OCI-LY3 (cell line): ENCODE data around the gene TYROBP.

ENCODE experiments used
- H2AFZ ChIP-seq: fragments of 200-600, 300-600 bp; shearing (Covaris generic); 2 replicates; pipeline ENCODE4 v1.6.0; 2014; ENCODE audit warnings: antibody characterized with exemption, low read depth, low read length
- H3K27ac ChIP-seq: fragments of 200-600, 300-600 bp; sonication (generic); 2 replicates; pipeline ENCODE4 v1.5.1; 2014; ENCODE audit warnings: mild to moderate bottlenecking, low read length, moderate library complexity, mixed read lengths
- H3K27me3 ChIP-seq: fragments of 200-600, 300-600 bp; sonication (generic); 2 replicates; pipeline ENCODE4 v1.6.1; 2014; ENCODE audit warnings: low read depth, low read length, mixed read lengths
- H3K36me3 ChIP-seq: fragments of 200-600, 300-600 bp; sonication (generic); replicated peaks from 2 replicates; pipeline ENCODE3; 2014; ENCODE audit warnings: low read depth, low read length, mixed read lengths
- H3K4me1 ChIP-seq: fragments of 300-600, 200-600 bp; sonication (generic); 2 replicates; pipeline ENCODE4 v1.6.1; 2014; ENCODE audit warnings: low read length, mixed read lengths
- H3K4me2 ChIP-seq: fragments of 200-600, 300-600 bp; sonication (generic); 2 replicates; pipeline ENCODE4 v1.6.1; 2014; ENCODE audit warnings: low read length, mixed read lengths
- H3K4me3 ChIP-seq: fragments of 300-600, 200-600 bp; sonication (generic); 2 replicates; pipeline ENCODE4 v1.5.1; 2014; ENCODE audit warnings: antibody characterized with exemption, mild to moderate bottlenecking, low read length, moderate library complexity
- H3K79me2 ChIP-seq: fragments of 300-600, 200-600 bp; shearing (Covaris generic); 2 replicates; pipeline ENCODE4 v1.6.1; 2014; ENCODE audit warnings: mild to moderate bottlenecking, low read length, mixed read lengths
- H3K9ac ChIP-seq: fragments of 300-600, 200-600 bp; shearing (Covaris generic); 2 replicates; pipeline ENCODE4 v1.6.0; 2014; ENCODE audit warnings: mild to moderate bottlenecking, low read length, moderate library complexity
- H3K9me3 ChIP-seq: fragments of 200-600, 300-600 bp; shearing (Covaris generic); 2 replicates; pipeline ENCODE4 v1.6.1; 2014; ENCODE audit warnings: low read length, mixed read lengths; ENCODE audit not compliant: insufficient read depth
- H4K20me1 ChIP-seq: fragments of 200-600, 300-600 bp; sonication (generic); 2 replicates; pipeline ENCODE4 v1.6.1; 2016; ENCODE audit warnings: low read length, mixed read lengths; ENCODE audit not compliant: insufficient read depth
- CTCF ChIP-seq: fragments of 200-600, 300-600 bp; sonication (generic); IDR thresholded peaks from 2 replicates; pipeline ENCODE4 v1.5.1; 2014; ENCODE audit warnings: antibody characterized with exemption, low read length, low read depth
- EZH2phosphoT487 ChIP-seq: fragments of 200-600 bp; shearing (Covaris generic); IDR thresholded peaks from 2 replicates; pipeline ENCODE4 v1.6.1; 2018; ENCODE audit warnings: antibody characterized with exemption, mixed run types, low read depth

TYROBP gene

GRCh38 chr19:35890113-35890650 is 17.9 kb downstream of the TYROBP start:
- H3K36me3 ChIP-seq, result peaks cover 59% of the 10 kb centered on the region
- no peak overlapping the region for H3K4me3 ChIP-seq
- H3K79me2 ChIP-seq, result no peaks in the 10 kb centered on the region
- H4K20me1 ChIP-seq, result peaks cover 6% of the 10 kb centered on the region; the same call in 1 of the 2 replicates
- H3K27me3 ChIP-seq, result no peaks in the 10 kb centered on the region
- H2AFZ ChIP-seq, result no peak overlapping the region
- TF ChIP-seq EZH2phosphoT487, result no peak
- no peak for TF ChIP-seq CTCF
- H3K4me2 ChIP-seq, result no peak overlapping the region
- H3K9me3 ChIP-seq, result no peaks in the 10 kb centered on the region
- no peak overlapping the region for H3K9ac ChIP-seq
- no peak overlapping the region for H3K27ac ChIP-seq
- H3K4me1 ChIP-seq, result no peaks in the 10 kb centered on the region

DNA sequence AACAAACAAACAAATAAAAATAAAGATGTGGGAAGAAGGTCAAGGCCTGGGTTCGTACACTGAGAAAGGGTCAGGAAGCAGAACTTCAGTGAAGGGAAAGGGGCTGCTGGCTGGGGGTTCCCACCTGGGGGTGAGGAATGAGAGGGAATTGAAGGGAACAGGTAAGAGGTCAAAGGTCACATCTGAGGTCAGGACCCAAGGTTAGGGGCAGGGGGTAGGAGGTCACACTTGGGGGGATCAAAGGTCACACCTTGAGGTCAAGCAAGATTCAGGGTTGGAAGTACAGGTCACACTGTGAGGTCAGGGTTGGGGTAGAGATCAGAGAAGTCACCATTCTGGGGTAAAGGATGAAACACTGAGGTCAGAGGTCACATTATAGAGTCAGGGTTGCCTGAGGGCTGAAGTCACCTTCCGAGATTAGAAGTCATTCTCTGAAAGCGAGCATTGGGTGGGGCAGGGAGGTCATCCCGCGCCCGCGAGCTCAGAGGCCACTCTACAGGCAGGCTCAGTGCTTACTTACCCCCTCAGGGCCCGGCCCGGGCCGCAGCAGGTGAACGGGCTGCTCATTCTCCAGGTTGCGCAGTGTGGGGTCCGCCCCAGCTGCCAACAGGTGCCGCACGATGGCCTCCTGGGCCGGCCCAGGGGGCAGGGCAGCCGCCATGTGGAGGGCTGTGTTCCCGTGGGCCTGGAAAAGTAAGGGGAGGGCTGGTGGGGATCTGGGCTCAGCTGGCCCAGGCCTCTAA is 18.6 kb downstream of the TYROBP start:
- no peaks in the 10 kb centered on the region for H3K79me2 ChIP-seq
- H2AFZ ChIP-seq, result no peak overlapping the region
- no peak overlapping the region for H3K4me3 ChIP-seq
- H3K27ac ChIP-seq, result no peak overlapping the region
- peaks cover 6% of the 10 kb centered on the region; the same call in 1 of the 2 replicates for H4K20me1 ChIP-seq
- H3K9me3 ChIP-seq, result no peaks in the 10 kb centered on the region
- no peak overlapping the region for H3K4me2 ChIP-seq
- no peak overlapping the region for H3K9ac ChIP-seq
- peaks cover 56% of the 10 kb centered on the region for H3K36me3 ChIP-seq
- no peak for TF ChIP-seq CTCF
- no peak for TF ChIP-seq EZH2phosphoT487
- H3K27me3 ChIP-seq, result no peaks in the 10 kb centered on the region
- H3K4me1 ChIP-seq, result no peaks in the 10 kb centered on the region

- H3K27me3 ChIP-seq, result no peaks in the 10 kb centered on the region
- peaks cover 51% of the 10 kb centered on the region for H3K36me3 ChIP-seq
- H3K4me2 ChIP-seq, result no peak overlapping the region
- H3K79me2 ChIP-seq, result no peaks in the 10 kb centered on the region
- H2AFZ ChIP-seq, result no peak overlapping the region
- TF ChIP-seq EZH2phosphoT487 (no peak), CTCF (no peak)
- no peak overlapping the region for H3K4me3 ChIP-seq
- peaks cover 6% of the 10 kb centered on the region; the same call in 1 of the 2 replicates for H4K20me1 ChIP-seq
- no peak overlapping the region for H3K27ac ChIP-seq
- H3K9ac ChIP-seq, result no peak overlapping the region
- no peaks in the 10 kb centered on the region for H3K9me3 ChIP-seq
- no peaks in the 10 kb centered on the region for H3K4me1 ChIP-seq
These were observed 19.7 kb downstream of the TYROBP start for GRCh38 chr19:35888398-35888797.

DNA sequence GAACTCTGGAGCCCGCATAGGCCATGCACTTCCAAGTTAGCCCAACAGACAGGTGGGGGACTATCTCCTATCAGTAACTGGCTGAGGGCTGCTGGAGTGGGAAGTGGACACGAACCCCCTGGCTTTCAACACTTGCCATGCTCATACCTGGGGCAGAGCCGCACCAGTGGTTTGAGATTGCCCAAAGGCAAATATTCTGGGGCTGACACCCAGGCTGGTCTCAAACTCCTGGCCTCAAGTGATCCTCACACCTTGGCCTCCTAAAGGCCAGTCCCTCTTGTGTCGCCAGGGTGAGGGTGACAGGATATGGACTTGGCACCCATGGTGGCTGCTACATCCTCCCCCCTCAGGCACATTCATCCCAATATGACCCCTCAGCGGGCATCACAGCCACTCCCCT is 20.9 kb downstream of the TYROBP start:
- Histone ChIP-seq H4K20me1 (peaks cover 6% of the 10 kb centered on the region; the same call in 1 of the 2 replicates), H3K36me3 (peaks cover 40% of the 10 kb centered on the region), H3K27ac (no peak overlapping the region), H3K27me3 (no peaks in the 10 kb centered on the region), H3K4me2 (no peak overlapping the region), H3K79me2 (no peaks in the 10 kb centered on the region), H3K4me3 (no peak overlapping the region), H3K9ac (no peak overlapping the region), H2AFZ (no peak overlapping the region), H3K9me3 (no peaks in the 10 kb centered on the region), H3K4me1 (no peaks in the 10 kb centered on the region)
- TF ChIP-seq CTCF (no peak), EZH2phosphoT487 (no peak)
